GM21390 (cell line): ENCODE measurements around the gene LIF.

Source experiments
- ATAC-seq: cut with Tn5 transposase; IDR thresholded peaks from one replicate; pipeline ENCODE4 v1.9.1; 2021; ENCODE audit not compliant: unreplicated experiment

Gene LIF

DNA sequence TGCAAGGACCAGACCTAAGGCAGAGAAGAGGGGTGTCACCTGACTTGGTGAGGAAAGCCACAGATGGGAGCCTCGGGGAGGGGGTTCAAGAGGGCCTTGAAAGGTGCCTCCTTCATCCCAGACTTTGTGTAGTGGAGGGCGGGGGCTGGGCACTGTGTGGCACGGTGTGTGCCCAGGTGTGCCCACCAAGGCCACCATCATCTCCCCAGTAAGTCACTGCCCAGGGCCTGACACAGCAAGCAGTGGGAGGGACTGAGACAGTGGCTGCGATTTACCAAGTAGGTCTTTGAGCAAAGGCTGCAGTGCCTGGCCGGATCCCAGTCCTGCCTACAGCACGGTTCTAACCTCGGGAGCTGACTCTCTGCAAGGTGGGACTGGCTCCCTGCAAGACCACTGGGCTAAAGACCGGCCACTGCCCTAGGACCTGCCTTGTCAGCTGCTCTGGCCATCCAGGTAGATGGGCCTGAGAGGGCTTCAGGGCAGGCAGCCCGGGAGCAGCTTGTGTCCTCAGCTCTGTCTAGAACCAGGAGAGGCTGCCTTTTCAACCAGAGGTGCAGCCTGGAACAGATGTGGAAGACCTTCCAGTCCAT, 18.7 kb upstream of the LIF start:
- no peak for ATAC-seq

DNA sequence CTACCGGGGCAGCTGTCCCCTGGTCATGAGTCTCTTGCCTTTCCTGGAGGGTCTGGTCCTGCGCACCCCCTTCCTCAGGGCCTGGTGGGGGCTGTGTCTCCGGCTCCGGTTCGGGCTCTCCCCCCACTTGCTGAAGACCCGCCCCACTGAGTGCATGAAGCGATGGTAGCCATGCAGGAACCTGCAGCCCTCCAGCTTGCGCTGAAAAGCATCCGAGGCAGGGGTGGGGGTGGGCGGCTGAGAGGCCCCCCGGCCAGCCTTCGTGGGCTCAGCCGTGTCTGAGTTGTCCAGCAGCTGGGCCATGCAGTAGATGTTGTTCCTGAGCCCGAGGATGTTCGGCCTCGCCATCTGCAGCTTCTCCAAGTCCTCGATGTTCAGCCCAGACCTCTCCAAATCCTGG, 17.3 kb upstream of the LIF start:
- no peak for ATAC-seq

DNA sequence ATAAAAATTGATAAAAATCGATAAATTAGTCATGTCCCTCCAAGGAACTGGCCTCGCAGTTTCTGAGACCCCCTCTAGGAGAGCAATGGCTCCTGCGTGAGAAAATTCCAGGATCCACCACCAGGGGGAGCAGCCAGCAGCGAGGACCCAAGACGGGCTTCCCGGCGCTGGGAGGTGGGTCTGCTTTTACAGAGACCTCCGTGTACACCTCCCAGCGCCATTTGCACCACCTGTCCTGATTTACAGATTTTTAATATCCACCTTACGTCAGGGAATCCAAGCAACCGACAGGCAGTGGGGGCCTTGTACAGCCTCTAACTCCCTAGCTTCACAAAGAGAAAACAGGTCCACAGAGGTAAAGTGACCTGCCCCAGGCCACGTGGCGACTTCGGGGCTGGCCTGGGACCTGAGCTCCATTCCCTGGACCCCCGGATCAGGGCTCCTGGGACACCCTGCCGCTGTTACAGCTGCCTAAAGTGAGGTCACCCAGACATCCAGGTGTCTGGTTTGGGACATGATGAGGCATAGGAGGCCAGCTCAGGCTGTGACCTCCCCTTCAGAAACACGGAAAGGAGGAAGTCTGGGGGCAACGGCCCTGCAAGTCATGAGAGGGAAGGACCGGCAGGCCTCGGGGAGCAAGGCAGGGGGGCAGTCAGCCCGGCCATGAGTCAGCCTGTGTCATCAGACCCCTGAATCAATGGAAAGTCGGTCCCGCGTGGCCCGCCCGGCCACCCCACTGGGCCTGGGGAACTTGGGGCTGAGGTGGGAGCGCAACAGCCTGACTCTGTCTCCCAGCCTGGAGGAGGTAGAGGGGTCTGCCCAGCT, 16.6 kb upstream of the LIF start:
- no peak for ATAC-seq

DNA sequence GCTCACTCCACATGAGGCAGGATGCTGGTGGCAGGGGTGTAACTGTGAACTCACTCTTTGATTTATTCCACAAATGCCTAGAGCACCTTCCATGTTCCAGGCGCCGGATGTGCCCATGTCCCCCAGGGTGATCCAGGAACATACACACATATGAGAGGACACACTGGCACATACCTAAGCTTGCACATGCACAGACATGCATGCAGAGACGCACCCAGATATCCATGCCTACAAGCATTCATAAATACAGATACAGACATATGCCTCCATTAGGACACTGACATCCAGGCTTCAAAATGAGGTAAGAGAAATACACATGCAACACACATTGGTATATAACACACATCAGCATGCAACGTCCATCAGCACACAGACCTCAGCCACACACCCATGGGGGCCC, 15.6 kb upstream of the LIF start:
- ATAC-seq: no peak

DNA sequence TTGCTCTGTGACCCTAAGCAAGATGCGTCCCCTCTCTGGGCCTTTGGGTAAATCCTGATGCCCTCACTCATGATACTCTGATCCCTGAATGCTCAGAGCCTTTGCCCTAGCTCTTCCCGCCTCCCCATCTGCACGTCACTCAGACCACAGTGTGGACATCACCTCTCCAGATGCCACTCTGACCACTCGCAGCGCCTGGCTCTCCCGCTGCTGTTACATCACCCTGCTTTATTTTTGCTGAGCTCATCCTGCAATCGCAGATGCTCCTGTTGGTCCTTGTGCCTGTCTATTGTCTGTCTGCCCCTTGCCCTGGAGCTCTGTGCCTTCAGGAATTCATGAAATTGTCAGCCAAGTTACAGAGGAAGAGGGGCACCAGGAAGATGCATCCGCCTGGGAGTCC, 14.6 kb upstream of the LIF start:
- ATAC-seq: no peak

DNA sequence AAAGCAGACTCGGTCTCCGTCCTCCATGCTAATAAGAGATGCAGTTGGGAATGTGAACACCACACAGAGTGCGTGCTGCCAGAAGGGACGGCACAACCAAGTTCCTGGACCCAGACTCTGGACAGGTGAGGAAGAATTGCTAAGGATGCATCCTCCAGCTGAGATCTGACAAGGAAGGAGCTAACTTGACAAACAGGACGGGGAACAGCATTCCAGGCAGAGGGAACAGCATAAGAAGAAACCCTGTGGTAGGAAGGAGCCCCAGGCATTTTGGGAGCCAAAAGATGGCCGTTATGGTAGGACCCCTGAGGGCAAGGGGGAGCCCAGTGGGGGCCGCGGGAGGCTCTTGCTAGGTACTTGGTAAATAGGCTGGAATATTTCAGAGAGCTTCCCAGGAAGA, 14.1 kb upstream of the LIF start:
- no peak for ATAC-seq

DNA sequence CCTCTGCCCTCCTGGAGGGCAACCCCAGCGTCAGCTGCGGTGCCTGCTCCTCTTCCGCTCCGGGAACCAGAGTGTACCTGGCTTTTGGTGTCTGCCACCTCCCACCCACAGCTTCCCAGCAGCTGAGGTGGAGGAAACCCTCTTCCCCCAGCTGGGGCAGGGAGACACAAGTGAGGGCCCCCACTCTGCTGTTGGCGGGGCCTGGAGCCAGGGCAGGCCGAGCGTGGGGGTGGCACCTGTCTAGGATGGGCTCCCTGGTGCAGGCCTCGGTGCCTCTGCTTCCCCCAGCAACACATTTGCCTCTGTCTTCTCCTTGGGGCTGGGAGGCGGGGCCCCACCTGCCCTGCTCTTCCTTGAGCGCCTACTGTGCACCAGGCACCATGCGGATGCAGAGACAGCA, 13.7 kb upstream of the LIF start:
- ATAC-seq: no peak

DNA sequence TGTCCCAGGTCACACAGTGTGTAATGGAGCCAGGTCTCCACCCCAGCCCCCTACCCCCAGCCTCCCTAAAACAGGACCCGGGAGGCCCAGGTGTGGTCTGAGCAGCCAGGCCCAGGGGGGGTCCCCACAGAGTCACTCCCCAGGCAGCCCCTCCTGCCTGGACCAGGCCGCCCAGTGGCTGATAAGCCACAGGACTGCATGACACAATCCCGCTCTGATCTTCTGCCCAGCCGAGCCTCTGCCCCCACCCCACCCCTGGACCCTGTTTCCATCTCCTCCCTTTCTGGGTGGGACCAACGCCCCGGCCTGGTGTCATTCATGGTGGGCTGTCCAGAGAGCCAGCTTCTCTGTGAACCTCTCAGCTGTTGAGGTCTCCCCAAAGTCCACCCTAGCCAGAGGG, 7.8 kb upstream of the LIF start:
- no peak for ATAC-seq

DNA sequence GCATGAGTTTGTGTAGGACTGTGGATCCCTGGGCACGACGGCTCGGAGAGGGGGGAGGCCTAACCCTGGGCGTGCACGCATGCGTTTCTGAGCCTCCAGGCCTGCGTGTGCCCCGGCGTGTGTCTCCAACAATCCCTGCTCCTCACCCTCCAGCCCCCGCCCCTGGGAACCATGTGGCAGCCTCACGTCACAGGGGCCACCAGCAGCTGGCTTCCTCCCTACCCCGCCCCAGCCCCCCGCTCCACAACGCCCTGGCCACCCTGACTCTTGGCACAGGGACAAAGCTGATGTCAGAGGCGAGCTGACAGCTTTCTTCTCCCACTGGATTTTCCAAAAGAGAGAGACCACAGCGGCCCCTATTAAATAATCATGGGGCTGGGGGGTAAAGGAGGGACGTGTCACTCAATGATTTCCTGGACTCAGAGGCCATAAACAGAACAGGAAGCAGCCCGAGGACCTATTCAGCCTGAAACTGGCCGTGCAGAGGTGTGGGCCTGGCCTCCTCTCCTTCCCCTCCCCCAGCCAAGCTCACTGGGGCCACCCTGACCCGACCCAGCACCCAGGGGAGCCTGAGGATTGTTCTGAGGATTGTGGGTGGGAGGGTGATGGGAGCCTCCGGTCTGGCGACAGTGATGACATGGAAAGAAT, 6.8 kb upstream of the LIF start:
- no peak for ATAC-seq

DNA sequence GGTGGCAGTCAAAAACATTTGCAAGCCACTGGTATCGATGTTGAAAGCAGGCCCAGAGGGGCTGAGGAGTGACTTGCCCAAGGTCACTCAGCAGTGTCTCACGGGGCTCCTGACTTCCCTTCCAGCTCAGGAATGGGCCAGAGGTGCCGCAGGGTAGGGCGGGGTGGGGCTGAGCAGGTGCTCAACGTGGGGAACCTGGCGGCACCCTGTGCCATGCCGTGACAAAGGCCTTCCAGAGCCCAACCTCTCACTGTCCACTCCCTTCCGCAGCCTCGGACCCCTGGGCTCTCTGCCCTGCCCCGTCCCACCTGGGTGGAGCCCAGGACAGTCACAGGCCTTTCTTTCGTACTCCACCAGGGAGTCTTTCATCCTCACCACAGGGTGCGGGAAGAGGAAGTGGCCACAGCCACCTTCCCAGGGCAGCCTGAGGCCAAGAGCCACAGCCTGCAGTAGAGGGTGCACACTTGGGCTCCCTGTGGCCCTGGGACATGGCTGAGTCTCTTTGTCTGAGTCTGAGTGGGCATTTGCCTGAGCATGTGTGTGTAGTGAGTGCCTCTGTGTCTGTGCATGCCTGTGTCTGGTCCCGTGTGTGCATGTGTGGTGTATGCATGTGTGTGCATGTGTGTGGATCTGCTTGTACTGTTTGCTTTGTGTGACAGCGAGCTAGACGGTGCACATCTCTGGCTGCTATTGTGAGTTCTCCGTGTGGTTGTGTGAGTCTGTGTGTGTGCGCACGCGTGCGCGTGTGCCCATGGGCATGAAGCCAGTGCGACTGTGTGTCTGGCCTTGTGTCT, 6.0 kb upstream of the LIF start:
- no peak for ATAC-seq

DNA sequence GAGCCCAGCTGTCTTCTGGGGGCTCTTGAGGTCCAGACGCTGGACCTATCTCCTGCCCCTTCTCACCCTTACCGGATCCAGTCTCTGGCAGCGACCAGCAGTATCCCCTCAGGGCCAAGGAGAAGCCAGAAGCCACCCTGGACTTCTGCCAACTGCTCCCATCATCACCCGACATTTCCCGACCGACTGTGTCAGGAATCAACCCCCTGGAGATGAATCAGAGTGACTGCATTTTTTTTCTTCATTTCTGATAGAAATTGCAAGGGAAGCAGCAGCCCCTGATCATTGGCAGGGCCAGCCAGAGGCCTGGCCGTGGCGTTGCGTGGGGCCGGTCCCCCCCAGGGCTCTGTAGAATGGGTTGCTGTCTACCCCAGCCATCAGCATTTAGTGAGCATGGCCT, 5.2 kb upstream of the LIF start:
- ATAC-seq: no peak

DNA sequence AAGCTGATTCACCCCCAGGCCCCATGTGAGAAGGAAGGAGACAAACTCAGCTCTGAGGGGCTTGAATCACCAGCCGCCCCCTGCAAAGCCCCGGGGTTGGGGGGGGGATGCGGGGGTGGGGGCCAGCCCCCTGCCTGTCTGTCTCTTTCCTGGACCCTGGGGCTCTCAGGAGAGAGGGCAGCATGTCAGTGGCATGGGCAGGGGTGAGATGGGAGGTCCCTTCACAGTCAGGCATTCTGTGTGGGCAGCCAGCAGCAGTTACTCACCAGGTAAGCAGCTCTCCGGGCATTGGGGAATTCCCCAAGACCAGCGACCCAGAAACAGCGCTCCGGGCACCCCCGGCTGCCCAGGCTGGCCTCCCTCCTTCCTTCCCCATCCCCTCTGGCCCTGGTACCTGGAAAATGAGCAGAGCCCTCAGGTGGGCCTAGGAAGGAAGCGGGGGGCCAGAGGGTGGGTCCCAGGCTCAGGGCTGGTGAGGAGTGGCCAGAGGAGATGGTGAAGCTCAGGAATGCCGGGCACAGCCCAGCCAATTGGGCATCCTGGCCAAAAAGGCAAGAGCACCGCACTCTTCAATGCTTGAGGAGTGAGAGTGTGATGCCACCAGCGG, 4.2 kb upstream of the LIF start:
- ATAC-seq: no peak

DNA sequence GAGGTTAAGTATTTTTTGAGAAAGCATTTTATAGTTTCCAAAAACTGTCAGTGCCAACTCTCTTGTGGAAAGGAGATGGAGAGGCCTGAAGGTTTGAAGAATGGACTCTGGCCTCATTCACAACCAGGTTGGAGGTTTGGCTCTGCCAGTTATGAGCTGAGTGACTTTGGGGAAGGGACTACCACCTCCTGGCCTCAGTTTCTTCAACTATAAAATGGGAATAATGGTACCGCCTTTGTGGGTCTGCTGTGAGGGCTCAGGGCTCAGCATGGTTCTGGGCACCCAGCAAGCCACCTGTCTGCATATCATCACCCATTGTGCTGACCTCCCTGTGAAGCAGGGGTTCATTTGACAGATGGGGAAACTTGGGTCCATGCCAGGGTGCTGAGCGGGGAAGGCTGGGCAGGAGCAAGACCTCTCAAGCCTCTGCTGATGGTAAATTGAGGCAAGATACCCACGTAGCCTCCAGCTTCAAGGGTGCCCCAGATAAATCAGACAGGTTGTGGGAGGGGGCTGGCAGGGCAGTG, 3.5 kb upstream of the LIF start:
- ATAC-seq: no peak

DNA sequence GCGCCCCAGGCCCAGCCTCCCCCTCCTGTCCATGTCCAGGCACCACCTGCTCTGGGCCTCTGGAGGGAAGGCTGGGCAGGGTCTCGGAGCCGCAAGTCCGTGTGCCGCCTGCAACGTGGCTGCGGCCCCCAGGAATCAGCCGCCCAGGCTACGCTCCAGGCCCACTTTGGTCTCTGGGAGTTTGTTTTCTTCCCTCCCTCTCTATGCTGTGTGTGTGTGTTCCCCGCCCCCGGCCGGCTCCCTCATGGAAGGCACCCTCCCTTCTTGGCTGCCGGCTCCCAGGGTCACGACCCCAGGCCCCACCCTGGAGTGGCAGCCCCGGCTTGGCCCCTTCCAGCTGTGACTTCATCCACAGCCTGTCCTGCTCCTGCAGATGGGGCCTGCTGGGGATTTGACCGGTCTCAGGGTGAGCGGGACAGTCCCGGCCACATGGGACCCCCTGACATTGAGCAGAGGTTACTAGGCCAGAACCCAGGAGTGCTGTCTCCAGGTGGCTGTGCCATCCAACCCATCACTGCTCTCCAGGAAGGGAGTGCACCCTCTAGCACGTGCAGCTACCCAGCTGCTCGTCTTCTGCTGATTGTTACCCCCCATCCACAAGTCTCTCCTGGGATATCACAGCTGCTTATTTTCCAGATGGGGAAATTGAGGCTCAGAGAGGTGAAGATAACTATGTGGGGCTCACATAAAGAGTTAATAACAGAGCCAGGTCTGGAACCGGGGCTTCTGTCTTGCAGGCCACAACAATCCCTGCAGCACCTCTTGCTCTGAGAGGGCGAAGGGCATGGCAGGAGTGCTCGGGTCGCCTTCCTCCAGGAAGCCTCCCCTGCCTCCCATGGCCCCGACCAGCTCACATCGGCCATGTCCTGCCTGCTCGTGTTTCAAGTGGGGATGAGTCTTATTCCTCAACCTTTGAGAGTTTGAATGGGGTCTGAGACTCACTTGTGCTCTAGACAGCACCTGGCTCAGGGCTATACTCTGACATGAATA, 2.8 kb upstream of the LIF start:
- no peak for ATAC-seq

DNA sequence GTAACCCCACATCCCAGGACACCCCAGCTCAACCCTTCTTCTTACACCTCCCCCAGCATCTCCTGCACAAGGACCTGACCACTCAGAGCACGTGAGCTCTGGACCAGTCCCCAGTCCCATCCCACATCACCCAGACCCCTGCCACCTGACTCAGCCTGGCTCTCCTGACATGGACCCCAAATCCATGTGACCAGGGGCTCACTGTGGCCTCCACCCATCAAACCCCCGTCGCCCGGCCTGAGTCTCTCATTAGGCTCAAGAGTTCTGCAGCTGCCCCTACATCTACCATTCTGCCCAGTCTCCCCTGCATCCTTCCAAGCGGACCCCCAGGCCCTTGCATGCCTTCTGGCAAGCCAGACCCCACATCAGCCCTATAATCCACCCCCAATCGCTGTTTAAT, 1.9 kb upstream of the LIF start:
- ATAC-seq: no peak

DNA sequence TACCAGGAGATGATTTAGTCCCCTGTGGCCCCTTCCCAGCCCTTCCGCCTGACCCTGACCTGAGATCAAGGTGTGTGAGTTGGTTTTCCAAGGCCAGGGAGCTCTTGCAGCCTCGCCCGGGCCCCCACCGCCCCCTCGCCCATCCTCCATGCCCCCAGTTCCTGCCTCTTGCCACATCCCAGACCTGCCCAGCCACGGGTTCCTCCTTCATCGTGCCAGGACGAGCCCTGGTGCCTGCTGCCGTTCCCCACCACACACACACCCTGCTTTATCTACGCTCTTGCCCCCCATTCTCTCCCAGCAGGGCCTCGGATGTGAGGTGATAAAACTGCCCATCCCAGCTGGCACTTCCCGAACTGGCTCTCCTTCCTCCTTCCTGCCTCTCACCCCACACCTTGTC, 1.4 kb upstream of the LIF start:
- no peak for ATAC-seq

DNA sequence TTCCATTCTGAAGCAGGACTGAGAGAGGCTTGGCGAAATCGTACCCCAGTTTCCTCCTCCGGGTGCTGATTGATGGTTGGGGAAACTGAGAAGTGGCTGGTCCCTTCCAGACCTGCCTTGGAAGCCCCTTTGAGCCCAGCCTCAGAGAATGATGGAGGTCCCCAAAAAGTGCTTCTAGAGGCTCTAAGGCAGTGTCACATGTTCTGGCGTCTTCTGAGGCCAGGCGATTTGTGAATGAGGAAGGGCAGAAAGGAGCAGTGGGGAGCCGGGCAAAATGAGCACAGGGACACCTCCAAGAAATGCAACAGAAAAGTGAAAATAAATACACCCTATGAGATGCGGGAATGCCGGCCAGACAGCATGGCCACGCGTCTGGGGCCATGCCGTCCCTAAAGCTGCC, 1.0 kb upstream of the LIF start:
- ATAC-seq: no peak

DNA sequence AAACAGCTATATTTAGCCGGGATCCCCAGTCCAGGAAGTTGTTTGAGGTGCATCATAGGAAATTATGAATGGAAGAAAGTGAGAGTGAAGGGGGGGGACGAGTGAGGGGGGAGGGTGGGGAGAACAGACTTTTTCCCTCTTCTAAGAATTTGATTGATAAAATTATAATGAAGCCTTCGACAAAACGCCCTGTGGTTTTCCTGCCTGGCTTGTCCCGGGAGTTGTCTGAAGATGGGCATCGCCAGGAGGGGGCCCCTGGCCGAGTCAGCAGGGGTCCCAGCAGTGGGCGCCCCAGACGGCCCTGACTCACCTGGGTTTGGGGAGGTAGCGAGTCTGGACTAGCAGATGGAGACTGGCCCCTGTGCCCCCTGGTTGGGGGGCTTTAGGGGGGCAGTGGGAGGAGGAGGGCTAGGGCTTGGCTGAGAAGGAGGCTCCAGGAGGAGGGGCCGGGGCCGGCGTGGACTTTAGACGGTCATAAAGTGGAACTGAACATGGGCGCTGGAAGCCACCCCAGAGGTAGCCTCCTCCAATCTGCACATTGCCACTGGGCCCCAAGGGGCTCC, 336 bp upstream of the LIF start:
- no peak for ATAC-seq

DNA sequence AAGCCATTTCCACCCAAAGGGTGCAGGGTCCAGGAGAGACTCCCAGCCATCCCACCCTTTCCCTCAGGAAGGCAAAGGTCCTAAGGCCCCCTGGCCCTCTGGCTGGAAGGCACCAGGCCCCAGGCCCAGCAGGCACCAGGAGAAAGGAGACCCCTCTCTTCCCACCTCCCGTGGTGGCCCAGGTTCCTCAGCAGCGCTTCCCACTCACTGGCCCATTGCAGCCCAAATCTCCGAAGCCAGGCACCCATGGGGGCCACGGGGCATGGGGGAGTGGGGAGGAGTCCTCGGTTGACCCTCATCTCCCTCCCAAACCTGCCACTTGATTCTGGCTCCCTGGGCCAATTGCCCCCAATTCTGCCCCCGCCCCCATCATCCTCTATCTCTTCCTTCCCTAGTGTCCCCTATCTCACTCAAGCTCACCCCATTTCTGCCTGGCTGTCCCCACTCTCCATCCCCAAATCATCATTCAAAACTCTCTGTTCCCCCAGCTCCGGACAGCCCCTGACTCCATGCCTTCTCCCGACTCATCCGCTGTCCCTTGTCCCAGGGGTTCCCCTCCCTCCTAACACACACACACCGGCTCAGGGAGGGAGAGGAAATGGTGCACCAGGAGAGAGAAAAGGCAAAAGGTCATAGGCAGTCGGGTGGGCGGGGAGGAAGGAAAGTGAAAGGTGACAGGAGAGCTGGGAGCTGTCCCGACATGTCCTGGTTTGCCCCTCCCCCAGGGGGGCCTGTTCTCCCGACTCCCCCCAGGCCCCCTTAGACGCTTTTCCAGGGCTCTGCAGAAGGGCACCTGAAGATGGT, 1.2 kb downstream of the LIF start:
- no peak for ATAC-seq
